GM12864 (cell line): ENCODE measurements around the gene SPR.

ENCODE experiments used
- DNase-seq: peaks from one replicate; pipeline ENCODE4 v3.0.0-alpha.2; 2011; ENCODE audit warnings: low read depth
- H3K4me3 ChIP-seq: 2 replicates; pipeline ENCODE4 v1.5.1; 2011; ENCODE audit warnings: mild to moderate bottlenecking, low read depth, low read length, control low read depth
- TF ChIP-seq, protein P1 (sequence below): IDR thresholded peaks from 2 replicates; pipeline ENCODE4 v1.5.1; 2011; ENCODE audit warnings: low read depth, mild to moderate bottlenecking, moderate library complexity, low read length, control low read depth, inconsistent platforms; ENCODE audit errors: missing control alignments

SPR gene

DNA sequence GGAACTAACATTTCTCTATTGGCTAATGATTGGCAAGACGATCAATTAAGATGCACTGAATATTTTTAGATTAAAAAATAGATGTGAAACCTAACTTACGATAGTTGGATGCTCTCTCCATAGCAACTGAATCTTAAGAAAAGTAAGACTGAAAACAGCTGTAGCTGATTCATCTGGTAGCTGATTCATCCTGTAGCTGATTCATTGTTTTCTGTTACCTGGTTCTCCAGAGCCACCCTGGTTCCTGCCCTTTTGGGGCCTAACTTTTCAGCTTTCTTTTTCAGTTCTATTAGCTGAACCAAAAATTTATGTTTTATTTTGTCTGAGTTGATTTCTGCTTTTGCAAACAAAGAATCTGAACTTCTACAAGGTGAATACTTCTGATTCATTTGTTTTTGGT lies 22.7 kb upstream of the SPR start:
- TF ChIP-seq, protein P1, sequence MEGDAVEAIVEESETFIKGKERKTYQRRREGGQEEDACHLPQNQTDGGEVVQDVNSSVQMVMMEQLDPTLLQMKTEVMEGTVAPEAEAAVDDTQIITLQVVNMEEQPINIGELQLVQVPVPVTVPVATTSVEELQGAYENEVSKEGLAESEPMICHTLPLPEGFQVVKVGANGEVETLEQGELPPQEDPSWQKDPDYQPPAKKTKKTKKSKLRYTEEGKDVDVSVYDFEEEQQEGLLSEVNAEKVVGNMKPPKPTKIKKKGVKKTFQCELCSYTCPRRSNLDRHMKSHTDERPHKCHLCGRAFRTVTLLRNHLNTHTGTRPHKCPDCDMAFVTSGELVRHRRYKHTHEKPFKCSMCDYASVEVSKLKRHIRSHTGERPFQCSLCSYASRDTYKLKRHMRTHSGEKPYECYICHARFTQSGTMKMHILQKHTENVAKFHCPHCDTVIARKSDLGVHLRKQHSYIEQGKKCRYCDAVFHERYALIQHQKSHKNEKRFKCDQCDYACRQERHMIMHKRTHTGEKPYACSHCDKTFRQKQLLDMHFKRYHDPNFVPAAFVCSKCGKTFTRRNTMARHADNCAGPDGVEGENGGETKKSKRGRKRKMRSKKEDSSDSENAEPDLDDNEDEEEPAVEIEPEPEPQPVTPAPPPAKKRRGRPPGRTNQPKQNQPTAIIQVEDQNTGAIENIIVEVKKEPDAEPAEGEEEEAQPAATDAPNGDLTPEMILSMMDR: no peak
- DNase-seq: no peak

DNA sequence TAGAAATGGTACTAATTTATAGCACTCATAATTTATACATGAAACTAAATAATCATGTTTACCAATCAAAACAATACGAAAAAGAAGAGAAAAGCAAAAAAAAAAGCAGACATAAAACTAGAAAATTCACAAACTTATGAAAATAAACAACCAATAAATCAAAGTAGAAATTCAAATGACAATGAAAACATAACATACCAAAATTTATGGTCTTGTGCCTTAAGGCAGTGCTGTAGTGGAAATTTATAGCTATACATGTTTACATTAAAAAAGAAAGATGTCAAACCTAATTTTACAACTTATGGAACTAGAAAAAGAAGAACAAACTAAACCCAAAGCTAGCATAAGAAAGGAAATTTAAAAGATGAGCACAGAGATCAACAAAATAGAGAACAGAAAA lies 16.1 kb upstream of the SPR start:
- TF ChIP-seq, protein P1: no peak
- no peak overlapping the region for H3K4me3 ChIP-seq
- DNase-seq: no peak

More for the DNA sequence above, 22.7 kb upstream of the SPR start:
- H3K4me3 ChIP-seq: no peak overlapping the region

DNA sequence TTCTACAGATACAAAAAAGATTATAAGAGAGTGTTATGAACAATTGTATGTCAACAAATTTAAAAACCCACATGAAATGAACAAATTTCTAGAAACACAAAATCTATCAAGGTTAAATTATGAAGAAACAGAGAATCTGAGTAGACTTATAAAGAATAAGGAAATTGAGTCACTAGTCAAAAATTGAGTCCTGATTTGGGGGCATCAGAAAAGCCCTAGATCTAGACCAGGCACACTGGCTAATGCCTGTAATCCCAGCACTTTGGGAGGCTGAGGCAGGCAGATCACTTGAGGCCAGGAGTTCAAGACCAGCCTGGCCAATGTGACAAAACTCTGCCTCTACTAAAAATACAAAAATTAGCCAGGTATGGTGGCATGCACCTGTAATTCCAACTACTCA lies 15.3 kb upstream of the SPR start:
- TF ChIP-seq, protein P1: no peak
- DNase-seq: no peak
- no peak overlapping the region for H3K4me3 ChIP-seq

DNA sequence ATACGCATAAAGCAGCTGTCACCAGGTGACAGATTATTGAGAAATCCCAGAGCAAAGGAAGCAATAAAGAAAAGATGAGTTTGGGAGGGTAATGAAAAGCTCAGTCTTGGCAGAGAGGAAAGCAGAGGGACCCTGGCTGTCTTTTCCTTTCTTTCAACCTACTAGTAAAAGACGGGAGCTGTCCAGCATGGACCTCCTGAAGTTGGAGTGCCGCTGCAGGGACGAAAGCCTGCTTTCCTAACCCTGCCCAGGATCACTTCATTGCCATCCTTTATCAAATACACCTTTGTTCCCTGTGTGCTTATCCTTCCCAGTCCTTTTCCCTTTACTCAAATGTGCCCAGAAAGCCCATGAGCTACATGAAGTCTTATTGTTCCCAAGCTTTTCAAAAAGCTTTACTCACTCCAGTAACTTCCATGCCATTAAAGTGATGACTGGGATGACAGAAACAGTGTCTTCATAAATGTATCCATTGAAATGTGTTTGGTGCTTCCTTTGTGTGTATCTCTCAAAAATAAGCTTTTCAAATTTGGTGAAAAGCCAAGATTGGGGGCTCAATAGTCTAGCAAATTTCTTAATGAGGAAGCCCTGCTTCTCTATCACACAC lies 3.7 kb upstream of the SPR start:
- no peak overlapping the region for H3K4me3 ChIP-seq
- no peak for DNase-seq
- TF ChIP-seq, protein P1: no peak

DNA sequence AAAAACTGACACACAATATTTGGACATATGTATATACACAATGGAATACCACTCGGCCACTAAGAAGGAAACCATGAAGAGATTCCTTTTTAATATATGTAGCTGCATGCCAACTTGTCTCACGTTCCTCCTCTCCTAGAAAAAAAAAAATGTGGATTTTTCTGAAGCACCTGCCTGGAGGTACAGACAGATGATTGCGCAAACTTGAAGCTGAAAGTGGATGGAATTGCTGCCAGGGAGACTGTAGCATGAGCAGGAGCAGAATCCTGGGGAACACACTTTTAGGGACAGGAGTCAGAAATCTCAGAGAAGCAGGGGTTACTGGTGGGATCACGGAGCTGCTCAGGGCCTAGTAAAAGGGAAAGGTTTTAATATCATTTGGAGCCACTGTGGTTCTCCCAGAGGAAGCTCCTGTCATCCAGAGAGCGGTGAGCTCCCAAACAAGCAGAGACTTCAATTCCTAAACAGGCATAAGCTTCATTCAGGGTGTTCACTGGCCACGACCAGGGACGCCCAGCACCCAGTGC lies 640 bp upstream of the SPR start:
- TF ChIP-seq, protein P1: no peak
- H3K4me3 ChIP-seq: peak overlapping the region; percentile 67
- no peak for DNase-seq

DNA sequence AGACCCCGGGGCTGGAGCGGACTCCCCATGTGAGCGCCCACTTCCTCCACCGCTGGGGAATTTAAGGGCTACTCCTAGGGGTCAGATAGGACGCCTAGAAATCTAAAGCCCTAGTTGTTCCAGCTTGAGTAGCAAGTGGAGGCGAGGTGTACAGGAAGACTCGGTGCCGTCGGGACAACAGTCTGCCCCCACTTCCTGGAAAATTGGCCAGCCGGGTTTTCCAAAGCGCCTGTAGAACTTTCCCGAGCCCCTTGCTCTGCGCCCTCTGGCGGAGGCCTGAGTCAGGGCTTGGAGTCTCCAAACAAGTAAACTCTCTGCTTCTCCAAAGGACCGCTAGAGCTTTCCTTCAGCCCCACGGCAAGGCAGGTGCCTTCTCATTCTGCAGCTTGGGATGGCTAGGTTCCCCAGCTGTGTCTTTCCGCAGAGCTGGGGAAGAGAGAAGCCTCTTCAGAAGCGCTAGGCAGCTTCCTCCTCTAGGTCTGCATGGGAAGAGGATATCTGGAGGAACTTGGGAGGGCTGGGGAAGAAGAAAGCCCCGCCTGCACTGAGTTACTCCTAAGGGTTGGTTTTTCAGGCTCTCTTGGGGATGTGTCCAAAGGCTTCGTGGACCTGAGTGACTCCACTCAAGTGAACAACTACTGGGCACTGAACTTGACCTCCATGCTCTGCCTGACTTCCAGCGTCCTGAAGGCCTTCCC lies 681 bp downstream of the SPR start:
- TF ChIP-seq, protein P1: peak; percentile 98
- peak overlapping the region; percentile 67 for H3K4me3 ChIP-seq
- no peak for DNase-seq
